DMS153 (cell line): ENCODE measurements around the gene ANKRD10.

Experiments
- DNase-seq: peaks from one replicate; lab custom pipeline; 2025; lab: John Stamatoyannopoulos, UW

The ANKRD10 gene

DNA sequence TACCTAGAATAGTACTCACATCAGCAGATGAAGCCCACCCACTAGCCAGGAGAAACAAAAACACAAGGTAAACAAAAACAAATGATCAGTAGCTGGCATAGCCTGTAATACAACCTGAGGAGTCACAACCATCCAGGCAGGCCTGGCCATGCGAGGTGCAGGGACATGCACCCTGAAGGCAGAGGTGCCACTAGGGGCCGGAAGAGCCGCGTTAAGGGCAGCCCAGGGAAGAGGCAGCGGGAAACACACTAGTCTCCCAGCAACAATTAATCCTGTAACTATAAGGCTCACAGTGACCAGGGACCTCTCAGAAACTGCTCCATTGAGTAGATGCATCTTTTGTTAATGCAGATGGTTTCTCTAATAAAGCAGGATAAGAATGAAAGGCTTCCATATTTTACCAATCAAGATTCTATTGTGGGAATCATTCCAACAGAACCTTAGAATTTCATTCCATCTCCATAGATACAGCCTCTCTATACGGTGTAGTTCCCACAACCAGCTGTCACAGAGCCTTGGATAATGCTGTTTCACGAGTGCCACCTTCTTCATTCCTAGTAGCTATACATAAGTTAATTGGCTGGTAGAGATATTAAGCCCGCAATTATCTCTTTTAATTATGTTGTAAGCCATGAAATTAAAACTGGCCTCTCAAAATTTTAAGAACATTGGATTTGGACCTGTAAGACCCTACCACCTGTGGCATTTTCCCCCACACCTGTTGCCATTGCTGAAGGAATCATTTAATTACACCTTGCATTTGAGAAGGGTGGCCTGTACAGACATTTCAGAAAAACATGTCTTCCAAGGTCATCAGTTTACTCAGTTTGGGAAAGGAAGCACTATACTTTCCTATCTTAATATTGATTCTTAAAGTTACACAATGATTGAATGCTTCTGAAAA lies 28.7 kb downstream of the ANKRD10 start:
- DNase-seq, result no peak

- no peak for DNase-seq
Measured at GRCh38 chr13:110885516-110885915, 29.4 kb downstream of the ANKRD10 start.

DNA sequence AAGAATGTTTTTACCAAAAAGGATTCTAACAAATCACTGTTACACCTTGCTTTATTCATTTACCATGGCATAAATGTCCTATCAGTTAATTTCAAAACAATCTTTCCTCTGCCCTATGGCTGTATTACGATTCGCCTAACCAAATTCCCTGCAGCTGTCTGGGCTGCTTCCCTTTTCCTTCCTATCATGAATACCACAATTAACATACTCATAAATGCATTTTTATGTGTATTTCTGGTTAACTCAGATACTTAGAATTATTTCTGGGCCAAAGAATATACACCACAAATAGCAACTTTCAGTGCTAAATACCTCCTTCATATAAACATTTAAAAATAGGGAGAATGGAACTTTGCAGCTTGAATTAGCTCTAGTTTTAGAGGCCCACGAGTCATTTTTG lies 30.4 kb downstream of the ANKRD10 start:
- no peak for DNase-seq

DNA sequence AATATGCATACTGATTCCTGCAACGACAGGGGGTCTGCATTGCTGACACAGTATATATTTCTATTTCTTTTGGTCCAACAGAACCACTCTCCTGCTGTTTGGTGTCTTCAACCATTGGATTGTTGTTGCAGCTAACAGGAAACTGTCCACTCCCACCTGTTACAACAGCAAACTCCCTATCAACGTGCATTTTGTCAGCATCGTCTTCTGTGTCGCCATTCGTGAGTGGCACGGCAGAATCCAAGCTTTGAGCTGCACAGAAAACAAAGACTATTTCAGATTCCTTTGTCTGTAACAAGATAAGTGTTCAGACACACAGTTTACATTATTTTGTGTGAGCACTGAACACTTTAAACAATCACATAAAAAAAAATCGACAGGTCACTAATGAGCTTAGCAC lies 31.3 kb downstream of the ANKRD10 start:
- DNase-seq, result no peak

- DNase-seq, result no peak
Measured at GRCh38 chr13:110882972-110883371, 31.9 kb downstream of the ANKRD10 start.

- DNase-seq, result no peak
Measured at GRCh38 chr13:110881839-110882627, 32.8 kb downstream of the ANKRD10 start.

DNA sequence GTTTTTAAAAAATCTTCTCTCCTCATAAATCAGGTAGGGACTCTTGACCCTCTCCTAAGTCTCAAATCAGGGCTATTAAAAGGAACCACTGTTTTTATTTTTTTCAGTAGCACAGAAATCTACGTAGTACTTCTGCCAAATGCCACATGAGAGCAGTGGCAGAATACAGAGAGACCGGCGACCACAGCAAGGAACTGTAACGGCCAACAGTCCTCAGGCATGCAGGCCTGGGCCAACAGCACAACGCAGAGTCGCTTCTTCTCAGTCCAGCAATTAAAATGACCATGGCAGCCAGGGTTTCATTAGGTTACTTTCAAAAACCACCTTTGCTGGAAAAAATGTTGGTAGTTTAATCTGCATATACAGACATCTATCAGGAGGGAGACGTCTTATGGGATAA lies 34.2 kb downstream of the ANKRD10 start:
- no peak for DNase-seq

- DNase-seq, result no peak
Measured at GRCh38 chr13:110879482-110879881, 35.4 kb downstream of the ANKRD10 start.

GRCh38 chr13:110877737-110878258 lies 37.1 kb downstream of the ANKRD10 start:
- no peak for DNase-seq

DNA sequence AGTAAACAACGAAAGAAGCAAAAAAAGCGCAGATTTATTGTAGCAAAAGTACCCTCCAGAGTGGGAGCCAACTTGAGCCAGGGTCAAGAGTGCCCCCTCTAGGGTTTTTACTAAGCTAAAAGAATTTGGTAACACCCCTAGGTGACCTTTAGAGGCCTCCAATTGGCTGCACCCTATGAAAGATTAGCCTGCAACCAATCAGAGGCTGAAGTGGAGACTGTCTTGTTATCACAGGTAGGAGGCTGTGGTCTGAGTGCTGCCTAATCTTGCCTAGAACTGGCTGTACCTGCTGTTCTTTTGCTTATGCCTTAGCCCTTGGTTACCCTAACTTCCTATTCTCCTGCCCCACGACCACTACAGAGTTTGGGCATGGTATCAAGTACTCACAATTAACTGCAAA lies 38.3 kb downstream of the ANKRD10 start:
- no peak for DNase-seq

DNA sequence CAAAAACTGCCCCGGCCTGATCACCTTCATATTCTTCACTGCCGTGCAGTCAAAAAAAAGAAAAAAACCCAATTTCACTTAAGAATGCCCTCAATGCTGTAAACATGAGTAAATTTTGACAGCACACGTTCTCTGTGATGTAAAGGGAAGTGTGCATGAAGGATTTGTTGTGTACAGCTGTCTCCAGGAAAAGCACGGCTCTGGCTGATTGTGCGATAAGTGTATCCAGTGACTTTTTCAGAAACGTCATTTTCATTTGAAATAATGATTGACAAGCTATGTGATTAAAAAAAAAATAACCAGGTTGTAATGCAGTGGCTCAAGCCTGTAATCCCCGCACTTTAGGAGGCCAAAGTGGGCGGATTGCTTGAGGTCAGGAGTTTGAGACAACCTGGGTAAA lies 39.6 kb downstream of the ANKRD10 start:
- DNase-seq, result no peak

DNA sequence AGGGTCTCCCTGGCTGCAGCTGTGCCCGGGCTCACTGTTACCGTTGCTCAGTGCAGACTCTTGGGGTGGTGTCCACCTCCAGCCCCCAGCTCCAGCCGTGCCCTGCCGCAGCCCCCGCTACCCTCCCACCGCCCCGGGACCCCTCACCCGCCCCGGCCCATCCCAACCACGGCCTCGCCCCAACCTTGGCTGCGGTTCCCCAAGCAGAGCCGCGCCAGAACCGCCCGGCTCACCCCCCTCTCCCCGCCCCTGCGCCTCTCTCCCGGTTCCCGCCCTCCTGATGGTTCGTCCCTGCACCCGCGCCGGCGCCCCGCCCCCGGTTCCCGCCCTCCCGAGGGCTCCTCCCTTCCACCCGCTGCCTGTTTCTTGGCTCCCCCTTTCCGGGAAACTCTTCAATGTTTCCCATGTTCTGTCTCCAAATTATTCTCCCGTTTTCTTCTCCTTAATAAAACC lies 40.3 kb downstream of the ANKRD10 start:
- DNase-seq, result peak; percentile 28

DNA sequence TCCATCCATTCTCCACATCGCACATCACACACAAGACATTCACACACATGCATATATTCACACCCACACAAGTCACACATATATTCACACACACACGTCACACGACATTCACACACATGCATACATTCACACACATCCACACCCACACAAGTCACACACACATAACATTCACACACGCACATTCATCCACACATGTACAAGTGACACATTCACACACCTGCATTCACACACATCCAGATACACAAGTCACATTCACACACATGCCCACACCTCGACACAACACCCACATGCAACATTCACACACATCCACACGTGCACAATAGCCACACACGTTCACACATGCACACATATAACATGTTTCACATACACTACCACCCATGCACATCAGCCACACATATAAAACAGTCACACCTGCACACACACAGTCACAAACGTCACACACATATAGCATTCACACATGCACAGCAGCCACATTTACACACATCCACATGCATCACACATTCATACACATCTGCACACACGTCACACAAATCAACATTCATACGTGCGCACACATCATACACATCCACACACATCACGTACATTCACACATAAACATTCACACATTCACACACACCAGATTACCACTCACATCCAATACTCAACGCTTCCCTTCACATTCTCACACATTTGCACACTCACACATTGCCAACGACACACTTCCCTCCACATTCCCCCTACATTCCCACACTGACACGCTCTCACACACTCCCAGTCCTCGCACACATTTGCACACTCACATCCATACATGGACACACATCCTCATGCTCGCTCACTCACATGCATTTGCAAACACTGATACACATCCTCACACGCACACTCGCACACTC lies 41.0 kb downstream of the ANKRD10 start:
- DNase-seq, result no peak

DNA sequence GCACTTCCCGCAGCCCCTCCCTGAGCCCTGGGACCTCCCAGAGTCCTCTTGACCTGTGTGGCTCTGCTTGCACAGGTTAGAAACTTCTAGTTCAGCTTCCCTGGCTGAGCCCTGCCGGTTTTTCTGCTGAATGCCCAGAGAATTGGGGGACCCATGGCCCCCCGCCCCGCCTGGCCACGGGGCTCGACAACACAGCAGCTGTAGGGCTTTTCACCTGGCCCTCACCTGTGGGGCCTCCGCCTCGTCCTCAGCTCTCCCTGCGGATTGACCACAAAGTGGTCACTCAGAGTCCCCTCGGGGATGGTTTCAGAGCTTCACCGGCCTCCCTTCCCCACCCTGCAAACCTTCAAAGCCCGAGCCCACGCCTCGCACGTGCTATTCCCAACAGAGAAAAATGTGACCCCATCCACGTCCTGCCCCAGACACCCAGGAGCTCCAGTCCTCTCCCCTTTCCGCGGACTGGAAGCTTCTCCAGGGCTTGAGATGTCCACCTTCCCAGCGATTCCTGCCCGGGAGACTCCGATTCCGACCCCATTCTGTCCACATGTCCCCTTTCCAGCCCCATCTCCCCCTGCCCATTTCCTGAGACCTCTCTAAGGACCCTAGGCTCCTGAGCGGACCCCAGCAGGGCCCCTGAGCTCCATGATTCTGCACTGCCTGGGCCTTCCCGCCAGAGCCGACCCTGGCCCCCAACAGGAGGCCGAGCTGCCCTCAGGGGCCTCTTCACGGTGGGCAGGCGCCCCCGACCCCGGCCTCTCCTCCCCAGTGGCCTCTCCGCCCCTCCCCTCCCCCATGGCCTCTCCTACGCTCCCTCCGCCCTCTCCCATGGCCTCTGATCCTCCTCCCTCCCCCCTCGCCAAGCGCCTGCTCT lies 41.9 kb downstream of the ANKRD10 start:
- DNase-seq, result no peak

GRCh38 chr13:110872034-110872767 lies 42.7 kb downstream of the ANKRD10 start:
- DNase-seq, result no peak

DNA sequence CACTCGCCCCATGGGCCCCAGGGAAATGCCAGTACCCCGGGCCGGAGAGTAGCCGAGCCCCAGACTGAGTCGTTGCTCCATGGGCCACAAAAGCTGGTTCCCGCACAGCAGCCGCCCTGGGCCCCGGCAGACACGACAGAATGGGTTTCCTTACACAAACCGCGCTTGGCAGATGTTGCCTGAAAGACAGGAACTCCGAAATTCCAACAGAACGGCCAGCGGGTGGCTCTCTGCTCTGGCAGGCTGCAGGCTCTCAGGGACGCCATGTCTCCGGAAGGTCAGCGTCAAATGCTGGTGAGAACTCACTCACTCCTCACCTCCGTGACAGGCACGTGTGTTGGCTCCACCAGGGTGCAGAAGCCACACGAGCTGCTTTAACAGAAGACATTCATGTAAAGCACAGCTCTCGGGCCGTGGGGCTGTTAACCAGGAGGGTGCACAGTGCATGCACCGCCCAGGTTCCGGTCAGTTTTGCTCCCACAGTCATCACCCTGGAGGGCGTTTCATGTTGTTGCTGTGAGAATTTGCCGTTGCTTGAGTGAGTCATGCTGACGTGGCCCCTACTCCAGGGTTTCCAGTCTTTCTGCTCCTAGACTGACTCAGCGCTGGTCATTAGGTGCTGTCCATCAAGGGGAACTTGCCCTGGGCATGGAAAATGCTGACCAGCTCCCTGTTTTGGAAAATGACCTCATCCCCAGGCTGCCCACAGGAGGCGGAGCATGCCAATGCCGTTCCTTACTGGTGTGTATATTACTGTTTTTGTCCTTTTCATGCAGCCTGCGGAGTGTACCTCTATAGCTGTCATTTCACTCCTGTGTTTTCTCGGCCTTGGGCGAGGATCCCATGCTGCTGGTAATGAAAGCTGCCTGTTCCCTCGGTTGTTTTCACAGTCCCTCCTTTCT lies 44.8 kb downstream of the ANKRD10 start:
- DNase-seq, result peak; percentile 71

GRCh38 chr13:110869231-110869804 lies 45.6 kb downstream of the ANKRD10 start:
- DNase-seq, result peak; percentile 36

- DNase-seq, result no peak
Measured at GRCh38 chr13:110868720-110869119, 46.1 kb downstream of the ANKRD10 start.

DNA sequence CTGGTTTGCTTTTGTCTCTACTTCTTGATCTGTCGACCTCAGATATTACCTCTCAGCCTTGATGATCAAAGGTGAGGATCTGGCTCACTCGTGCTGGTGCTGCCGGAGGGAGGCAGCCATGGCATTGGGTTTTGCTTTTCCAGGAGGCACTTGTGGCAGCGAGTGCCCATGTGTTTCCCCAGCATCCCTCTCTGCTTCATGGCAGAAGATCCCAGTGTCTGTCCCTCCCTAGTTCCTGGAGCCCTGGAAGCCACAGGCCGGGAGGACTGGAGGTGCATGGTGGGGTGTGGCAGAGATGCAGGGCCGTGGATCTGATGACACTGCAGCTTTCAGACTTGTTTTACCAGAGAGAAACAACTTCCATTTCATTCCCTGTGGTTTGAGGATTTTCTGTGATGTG lies 47.5 kb downstream of the ANKRD10 start:
- DNase-seq, result no peak
